Measurements from ENCODE around the gene MDH1.
A peak's percentile ranks its signal among the peaks of the same experiment; 100 is the strongest.

The MDH1 gene

GRCh38 chr2:63588385-63589147 lies at the start of gene MDH1, which contains the start of gene WDPCP:
Gene MDH1 (plus strand): TSS chr2:63588963. CDS start chr2:63589044, 81 bp downstream.
Gene WDPCP (minus strand): TSS chr2:63588477. CDS start chr2:63588271, 206 bp downstream.
- H3K4me3 ChIP-seq (ENCODE audit: control insufficient read depth, low read depth, low read length), result peak within 1 kb of the TSS; percentile 69
- TF ChIP-seq, protein P1, sequence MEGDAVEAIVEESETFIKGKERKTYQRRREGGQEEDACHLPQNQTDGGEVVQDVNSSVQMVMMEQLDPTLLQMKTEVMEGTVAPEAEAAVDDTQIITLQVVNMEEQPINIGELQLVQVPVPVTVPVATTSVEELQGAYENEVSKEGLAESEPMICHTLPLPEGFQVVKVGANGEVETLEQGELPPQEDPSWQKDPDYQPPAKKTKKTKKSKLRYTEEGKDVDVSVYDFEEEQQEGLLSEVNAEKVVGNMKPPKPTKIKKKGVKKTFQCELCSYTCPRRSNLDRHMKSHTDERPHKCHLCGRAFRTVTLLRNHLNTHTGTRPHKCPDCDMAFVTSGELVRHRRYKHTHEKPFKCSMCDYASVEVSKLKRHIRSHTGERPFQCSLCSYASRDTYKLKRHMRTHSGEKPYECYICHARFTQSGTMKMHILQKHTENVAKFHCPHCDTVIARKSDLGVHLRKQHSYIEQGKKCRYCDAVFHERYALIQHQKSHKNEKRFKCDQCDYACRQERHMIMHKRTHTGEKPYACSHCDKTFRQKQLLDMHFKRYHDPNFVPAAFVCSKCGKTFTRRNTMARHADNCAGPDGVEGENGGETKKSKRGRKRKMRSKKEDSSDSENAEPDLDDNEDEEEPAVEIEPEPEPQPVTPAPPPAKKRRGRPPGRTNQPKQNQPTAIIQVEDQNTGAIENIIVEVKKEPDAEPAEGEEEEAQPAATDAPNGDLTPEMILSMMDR (IDR thresholded peaks at IDR 0.05; ENCODE audit: control insufficient read depth, insufficient read depth, low read depth, low read length, missing control alignments), result no peak
- DNase-seq (ENCODE audit: low read depth), result peak; percentile 100

GRCh38 chr2:63539416-63540162 lies 49.2 kb upstream of the MDH1 start:
- H3K4me3 ChIP-seq (ENCODE audit: control insufficient read depth, low read depth, low read length), result no peak overlapping the region
- TF ChIP-seq, protein P1 (IDR thresholded peaks at IDR 0.05; ENCODE audit: control insufficient read depth, insufficient read depth, low read depth, low read length, missing control alignments), result no peak
- DNase-seq (ENCODE audit: low read depth), result no peak

- H3K4me3 ChIP-seq (ENCODE audit: control insufficient read depth, low read depth, low read length), result no peak overlapping the region
- DNase-seq (ENCODE audit: low read depth), result no peak
- TF ChIP-seq, protein P1 (IDR thresholded peaks at IDR 0.05; ENCODE audit: control insufficient read depth, insufficient read depth, low read depth, low read length, missing control alignments), result peak; percentile 47
Measured at GRCh38 chr2:63544017-63544627, 44.6 kb upstream of the MDH1 start.

DNA sequence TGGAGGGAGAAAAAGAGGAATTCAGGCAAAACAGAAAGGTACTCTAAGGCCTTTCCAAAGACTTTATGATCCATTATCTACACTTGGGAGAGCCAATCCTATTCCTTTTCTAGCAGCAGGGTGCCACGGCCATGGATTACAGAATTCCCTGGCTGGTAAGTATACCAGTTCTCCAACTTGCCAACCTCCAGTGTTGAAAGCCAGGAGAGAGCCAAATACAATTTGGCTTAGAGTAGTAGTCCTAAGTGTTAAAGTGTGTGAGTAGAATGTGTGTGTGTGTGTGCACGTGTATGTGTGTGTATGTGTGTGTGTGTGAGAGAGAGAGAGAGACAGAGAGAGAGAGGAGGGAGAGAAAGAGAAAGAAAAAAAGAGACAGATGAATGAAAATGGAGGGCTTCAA lies 43.7 kb upstream of the MDH1 start:
- H3K4me3 ChIP-seq (ENCODE audit: control insufficient read depth, low read depth, low read length), result no peak overlapping the region
- TF ChIP-seq, protein P1 (IDR thresholded peaks at IDR 0.05; ENCODE audit: control insufficient read depth, insufficient read depth, low read depth, low read length, missing control alignments), result no peak
- DNase-seq (ENCODE audit: low read depth), result no peak

GRCh38 chr2:63553049-63553448 lies 35.7 kb upstream of the MDH1 start:
- no peak overlapping the region for H3K4me3 ChIP-seq (ENCODE audit: control insufficient read depth, low read depth, low read length)
- DNase-seq (ENCODE audit: low read depth), result peak; percentile 20

DNA sequence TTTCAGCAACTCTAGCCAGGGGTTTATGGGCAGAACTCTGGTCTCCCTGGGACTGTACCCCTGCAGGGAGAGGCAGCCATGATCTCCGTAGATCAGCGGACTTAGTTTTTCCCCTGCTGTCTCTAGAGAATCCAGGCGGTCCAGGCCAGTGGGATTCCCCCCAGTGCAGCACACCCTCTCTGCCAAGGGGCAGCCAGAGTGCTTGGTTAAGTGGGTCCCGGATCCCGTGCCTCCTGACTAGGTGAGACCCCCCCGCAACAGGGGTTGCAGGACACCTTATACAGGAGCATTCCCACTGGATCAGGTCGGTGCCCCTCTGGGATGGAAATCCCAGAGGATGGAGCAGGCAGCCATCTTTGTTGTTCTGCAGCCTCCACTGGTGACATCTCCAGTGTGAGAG lies 33.5 kb upstream of the MDH1 start:
- no peak for DNase-seq (ENCODE audit: low read depth)
- H3K4me3 ChIP-seq (ENCODE audit: control insufficient read depth, low read depth, low read length), result no peak overlapping the region
- TF ChIP-seq, protein P1 (IDR thresholded peaks at IDR 0.05; ENCODE audit: control insufficient read depth, insufficient read depth, low read depth, low read length, missing control alignments), result no peak

More at GRCh38 chr2:63553049-63553448, 35.7 kb upstream of the MDH1 start:
- TF ChIP-seq, protein P1 (IDR thresholded peaks at IDR 0.05; ENCODE audit: control insufficient read depth, insufficient read depth, low read depth, low read length, missing control alignments), result no peak
